ENCODE data around the gene FHAD1.

The FHAD1 gene

DNA sequence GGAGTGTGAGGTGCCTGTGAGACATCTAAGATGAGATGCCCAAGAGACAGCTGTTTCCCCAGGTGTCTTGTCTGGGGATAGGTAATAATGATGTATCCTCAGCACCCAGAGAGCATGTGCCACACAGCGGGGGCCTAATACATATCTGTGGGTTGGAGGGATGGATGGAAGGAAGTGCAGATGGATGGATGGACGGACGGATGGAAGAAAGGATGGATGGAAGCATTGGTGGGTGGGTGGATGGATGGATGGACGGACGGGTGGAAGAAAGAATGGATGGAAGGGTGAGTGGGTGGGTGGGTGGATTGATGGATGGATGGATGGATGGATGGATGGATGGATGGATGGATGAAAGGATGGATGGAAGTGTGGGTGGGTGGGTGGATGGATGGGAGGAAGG lies 84.2 kb downstream of the FHAD1 start:
- no peak for DNase-seq

DNA sequence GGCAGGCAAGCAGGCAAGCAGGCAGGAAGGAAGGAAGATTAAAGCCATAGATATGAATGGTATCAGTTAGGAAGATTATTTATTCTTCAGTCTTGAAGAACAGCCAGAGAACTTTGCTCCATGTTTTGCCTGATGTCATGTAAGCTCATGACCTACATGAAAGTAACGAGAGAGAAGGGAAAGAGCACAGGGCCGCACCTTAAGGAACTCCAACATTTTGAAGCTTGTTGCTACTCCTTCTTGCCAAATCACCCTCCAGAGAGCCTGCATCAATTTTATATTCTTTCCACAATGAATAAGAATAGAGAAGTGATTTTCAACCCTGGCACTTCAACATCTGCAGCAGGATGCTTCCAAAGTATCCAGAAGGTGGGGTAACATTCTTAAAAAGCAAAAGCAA lies 84.7 kb downstream of the FHAD1 start:
- DNase-seq, result no peak

DNA sequence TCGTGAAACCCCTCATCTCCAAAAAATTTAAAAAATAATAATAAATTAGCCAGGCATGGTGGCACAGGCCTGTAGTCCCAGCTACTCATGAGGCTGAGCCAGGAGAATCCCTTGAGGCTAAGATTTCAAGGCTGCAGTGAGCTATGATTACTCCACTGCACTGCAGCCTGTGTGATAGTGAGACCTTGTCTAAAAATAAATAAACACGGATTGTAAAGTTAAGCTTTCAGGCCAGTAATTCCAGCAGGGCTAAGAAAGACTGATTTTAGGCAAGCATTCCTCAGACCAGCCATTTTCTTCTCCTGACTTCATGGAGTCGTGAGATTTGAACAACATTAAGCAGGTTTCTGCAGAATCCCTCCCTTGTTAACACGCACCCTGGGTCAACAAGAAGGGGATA lies 85.5 kb downstream of the FHAD1 start:
- DNase-seq, result no peak

DNA sequence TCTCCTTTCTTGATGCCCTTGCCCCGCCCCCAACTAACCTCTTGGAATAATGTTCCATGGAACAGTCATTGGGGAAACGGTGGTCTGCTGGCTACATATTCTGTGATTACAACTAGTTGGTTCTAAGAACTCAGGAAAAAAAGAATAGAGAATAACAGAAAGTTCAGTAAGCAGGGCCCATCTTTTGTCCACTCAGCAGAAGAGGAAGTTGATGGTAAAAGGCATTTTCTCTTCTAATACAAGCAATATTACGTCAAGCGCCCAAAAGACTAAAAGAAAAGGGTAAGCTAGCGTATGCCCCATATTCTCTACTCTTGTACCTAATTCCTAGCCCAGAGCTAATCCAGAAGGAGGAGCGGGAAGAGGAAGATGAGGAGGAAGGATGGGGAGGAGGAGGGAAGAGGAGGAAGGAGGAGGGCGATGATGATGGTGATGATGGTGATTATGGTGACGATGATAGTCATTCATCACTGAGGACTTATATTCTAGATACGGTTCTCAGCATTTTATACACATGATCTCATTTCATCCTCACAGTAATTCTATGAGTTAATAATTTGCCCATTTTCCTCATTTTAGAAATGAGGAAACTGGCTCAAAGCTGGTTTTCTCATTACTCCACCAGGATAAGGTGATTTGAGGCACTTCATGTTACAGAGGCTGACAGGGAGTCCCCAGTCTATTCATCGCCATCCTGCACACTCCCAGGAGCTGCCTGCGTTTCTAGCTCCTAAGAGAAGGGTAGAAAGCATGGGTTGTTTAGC lies 86.1 kb downstream of the FHAD1 start:
- no peak for DNase-seq

DNA sequence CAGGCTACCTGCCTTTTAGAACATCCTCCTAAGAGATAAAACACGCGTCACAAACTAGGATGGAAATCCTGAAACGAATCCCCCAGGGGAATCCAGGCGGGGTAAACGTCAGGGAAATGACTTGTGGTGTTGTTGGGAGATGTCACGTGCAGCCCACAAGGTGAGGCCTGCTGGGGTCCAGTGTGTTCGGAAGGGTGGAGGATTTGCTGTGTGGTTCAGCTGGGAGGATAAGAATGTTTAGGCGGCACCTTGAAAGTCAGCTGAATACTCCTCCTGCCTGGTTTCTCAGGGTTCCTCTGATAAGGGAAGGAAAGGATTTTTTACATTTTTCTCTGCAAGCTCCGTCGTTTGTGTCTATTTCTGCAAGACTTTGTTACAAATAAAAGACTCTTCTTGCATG lies 88.0 kb downstream of the FHAD1 start:
- no peak for DNase-seq

DNA sequence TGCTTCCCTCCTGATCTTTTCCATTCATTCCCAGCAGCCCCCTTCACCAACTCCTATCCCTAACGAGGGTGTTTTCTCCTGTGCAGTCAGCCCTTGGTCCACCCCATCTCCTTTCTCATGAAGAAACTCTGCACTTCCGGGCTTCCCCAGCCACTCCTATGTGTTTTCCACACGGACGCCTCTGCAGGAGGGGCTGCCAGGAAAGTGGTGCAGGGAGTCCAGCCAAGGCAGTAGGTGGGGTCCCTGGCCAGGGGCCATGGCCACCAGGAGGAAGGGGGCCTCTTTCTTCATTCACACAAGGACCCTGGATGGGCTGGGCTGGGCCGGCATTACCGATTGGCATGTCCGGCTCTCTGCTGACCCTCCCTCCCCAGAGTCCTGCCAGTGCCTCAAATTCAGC lies 89.8 kb downstream of the FHAD1 start:
- no peak for DNase-seq

DNA sequence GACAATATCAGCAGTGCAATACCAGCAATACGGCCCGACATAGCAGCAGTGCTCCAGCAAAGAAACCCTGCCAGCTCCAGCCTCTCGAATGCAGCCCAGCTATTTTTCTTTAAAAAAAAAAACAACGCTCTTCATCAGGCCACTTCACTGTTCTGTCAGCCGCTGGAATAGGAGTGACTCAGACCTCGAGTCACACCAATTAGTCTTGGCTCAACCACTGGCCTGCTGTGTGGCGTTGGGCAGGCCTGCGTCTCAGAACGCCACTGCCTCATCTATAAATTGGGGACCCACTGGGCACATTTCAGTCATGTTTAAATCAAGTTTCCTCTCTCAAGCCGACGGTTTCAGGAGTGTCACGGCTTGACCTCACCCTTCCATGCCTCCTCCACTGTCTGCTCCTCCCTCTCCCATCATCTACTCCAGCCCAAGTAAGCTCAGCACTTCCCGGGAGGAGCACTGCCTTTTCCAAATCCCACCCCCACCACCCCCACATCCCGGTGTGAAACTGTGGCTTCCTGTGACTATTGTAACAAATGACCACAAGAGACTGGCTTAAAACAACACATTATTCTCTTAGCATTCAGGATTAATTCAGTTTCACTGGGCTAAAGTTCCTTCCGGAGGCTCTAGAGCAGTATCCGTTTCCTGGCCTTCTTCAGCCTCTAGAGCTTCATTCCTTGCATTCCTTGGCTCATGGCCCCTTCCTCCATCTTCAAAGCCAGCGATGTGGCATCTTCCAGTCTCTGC lies 90.8 kb downstream of the FHAD1 start:
- DNase-seq, result no peak

DNA sequence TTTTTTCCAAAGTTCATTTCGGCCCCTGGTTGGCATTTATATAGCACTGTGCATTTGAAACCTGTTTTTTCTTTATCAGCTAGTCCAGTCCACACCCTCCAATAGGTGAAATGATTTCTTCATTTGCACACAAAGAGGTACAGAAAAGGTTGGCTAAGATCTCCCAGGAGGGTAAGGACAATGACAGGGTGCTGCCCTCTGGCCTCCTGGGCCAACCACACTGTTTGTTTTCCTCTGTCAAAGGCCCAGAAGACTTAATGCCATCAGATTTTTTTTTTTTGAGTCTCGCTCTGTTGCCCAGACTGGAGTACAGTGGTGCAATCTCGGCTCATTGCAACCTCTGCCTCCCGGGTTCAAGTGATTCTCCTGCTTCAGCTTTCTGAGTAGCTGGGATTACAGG lies 92.5 kb downstream of the FHAD1 start:
- no peak for DNase-seq

DNA sequence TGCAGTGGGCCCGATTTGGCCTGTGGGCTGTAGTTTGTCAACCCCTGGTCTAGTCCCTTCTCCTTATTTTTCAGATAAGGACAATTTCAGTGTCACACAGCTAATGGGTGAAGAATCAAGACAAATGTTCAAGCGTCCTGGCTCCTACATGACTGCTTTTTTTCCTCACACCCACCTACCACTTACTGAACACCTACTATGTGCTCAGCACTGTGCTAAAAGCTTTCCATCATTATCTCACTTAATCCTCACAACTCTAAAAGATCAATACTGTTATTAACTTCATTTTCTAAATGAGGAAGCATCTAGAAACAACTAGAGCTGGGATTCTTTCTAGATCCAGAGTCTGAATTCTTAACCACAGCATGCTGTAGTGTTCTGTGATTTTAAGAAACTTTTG lies 94.2 kb downstream of the FHAD1 start:
- DNase-seq, result no peak

DNA sequence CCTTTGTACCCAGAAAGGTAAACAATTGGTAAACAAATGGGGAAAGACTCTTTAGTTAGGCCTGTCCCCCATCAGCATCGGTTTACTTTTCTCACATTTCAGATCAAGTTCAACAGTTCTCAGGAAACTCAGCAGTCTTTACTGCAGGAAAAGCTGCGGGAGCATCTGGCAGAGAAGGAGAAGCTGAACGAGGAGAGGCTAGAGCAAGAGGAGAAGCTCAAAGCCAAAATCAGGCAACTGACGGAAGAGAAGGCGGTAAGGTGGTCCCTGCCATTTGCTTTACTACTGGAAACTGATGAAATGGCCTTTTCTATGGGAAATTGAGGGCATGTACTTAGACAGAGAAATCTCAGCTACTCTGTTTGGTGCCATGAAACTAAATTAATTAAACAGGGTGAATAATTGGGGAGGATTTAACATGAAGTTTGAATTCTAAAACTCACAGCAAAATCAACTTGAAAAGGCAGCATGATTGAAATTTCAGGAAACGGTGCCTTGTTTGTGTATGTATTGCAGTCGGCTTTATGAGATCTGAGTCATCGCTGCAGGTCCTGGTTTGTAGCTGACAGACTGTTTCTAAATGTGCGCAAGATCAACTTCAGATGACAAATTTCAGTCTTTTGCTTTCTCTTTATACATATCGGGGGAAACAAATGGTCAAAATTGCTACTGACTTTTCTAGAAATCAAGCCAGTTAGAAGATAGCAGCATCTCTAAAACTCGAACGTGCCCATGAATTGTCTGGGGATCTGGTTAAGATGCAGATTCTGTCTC lies 94.8 kb downstream of the FHAD1 start:
- DNase-seq, result no peak

DNA sequence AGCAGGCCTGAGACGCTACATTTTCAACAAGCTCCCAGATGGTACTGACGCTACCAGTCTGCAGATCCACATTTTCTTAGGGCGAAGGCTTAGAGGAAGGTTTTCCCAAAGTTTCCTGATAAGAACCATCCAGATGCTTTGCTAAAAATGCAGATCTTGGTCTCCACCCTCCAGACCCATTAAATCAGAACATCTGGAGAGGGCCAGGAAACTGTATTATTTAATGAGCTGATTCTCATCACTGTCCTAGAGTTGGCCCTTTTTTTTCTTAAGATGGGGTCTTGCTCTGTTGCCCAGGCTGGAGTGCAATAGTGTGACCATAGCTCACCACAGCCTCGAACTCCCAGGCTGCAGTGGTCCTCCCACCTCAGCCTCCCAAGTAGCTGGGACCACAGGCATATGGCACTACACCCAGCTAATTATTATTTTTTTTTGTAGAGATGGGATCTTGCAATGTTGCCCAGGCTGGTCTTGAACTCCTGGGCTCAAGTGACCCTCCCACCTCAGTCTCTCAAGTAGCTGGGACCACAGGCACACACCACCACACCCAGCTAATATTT lies 95.5 kb downstream of the FHAD1 start:
- DNase-seq, result no peak

DNA sequence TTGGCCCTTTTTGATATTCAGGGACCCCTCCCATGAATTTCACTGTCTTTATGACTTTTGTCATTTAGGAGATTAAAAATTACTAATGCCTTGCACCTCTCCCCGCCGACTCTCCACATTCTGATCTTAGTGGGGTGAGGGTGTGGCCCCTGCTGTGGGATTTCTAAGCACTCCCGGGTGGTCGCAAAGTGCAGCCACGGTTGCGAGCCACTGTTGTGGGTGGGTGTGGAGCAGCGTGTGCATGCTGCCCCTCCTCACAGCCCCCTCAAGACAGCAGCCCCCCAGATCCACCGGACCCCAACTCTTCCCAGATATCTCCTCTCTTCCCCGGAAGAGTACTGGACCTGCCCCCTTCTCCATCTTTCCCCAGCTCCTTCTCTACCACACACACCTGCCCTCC lies 96.1 kb downstream of the FHAD1 start:
- DNase-seq, result no peak

DNA sequence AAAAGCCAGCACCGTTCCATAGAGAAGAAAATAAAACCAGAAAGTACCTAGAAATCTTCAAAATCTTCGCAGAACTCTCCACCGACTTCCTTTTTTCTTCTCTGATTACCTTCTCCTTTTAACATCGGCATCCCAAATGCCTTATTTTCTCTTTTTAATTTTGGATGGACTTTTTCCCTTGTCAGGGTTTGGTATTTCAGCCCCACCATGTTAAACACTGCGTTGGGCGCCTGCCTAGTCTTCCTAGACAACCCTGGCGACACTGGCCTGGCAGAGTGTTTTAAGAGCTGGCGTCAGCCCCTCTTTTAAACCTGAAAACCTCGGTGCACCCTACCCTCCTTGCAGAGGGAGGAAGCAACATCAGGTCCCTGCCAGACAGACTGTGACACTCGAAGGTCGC lies 96.7 kb downstream of the FHAD1 start:
- no peak for DNase-seq

DNA sequence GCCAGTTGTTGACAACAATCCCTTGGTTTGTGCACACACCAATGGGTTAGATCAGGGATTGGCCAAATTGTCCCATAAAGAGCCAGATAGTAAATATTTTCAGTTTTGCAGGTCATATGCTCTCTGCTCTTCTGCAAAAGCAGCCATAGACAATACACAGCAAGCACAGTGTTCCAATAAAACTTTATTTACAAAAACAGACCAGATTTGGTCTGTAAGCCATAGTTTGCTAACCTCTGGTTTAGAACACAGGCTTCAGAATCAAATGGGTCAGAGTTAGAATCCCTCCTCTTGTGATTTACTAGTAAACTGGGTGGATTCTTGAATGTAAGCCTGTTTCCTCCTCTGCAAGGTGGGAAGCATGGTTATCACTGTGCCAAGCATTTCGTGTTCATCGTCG lies 97.4 kb downstream of the FHAD1 start:
- no peak for DNase-seq

DNA sequence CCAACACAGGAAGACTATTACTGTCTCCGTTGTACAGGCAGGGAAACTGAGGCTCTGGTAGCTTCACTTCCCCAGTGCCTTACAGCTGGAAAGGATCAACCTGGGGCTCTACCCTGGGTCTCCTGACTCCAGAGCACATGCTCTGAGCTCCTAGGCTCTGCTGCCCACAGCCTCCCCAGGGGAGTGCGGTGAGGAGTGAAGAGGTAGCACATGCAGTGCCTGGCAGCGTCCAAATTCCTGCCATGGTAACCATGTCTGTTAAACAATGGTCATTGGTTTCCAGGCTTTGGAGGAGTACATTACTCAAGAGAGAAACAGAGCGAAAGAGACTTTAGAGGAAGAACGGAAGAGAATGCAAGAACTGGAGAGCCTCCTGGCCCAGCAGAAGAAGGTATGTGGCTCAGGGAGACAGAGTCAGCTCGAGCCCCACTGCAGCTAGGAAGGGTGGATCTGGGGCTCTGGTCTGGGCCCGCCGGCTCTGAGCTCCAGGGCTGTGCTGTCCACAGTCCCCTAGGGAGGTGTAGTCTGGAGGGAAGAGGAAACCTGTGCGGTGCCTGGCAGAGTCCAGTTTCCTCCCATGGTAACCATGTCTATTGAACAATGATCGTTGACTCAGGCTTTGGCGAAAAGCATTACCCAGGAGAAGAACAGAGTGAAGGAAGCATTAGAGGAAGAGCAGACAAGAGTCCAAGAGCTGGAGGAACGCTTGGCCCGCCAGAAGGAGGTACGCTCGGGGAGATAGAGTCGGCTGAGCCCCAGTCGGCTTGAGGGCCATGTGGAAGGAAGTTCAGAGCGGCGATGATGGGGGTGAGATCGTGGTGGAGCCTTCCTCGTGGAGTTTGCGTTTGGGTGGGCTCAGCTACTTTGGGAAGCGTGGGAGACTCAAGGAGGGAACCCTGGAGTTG lies 98.0 kb downstream of the FHAD1 start:
- DNase-seq, result peak; percentile 82

DNA sequence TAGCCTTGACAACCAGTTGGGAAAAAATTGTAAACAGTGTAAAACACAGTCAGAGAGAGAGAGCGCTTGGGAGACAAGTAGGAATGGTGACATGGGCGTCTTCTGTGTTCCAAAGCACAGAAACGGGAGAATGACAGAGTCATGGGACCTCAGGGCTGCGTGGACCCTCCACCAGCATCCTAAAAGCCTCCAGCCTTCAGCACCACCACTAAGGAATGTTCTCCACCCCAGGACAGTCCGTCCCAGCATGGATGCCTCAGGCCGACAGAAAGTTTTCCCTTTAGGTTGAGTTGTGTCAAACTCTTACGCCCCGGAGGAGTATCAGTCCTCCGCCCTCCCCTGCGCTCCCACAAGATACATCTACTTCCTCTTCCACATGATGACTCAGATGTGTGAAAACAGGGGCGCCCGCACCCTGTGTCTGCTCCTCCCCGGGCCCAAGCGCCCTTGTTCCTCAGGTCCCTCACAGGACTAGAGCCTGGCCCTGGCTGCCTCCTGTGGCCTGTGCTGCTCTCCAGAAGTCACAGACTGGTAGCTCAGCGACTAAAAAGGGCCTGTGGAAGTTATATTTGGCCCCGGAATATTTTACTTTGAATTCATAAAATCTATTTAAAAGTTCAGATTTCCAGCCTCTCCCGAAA lies 98.8 kb downstream of the FHAD1 start:
- no peak for DNase-seq

DNA sequence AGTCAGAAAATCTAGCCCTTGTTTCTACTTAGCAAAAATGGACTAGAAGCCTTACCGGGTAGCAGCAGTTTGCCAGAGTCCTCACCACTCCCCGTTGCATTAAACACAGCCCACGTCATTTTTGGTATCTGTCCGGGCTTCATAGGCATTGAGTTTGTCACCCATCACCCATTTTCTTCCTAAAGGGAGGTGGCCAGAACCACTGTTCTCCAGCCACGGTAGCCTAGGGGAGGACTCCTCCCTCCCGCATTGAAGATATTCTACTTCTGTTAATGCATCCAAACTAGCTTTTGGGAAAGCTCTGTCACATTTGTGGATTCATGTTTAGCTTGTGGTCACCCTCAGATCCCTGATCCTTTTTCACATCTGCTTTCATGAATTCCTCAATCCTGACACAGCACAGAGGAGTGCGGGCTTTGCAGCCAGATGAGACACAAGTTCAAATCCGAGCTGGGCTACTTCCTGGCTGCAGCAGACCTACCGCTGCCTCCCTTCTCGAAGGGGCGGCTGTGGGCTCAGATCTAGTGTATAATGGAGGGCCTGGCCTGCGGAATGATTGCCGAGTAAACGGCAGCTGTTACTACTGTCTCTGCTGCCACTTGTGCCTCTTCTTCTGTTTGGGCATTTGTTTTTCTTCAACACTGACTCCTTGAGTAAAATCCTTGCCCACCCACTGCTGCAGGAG lies 99.5 kb downstream of the FHAD1 start:
- DNase-seq, result no peak

DNA sequence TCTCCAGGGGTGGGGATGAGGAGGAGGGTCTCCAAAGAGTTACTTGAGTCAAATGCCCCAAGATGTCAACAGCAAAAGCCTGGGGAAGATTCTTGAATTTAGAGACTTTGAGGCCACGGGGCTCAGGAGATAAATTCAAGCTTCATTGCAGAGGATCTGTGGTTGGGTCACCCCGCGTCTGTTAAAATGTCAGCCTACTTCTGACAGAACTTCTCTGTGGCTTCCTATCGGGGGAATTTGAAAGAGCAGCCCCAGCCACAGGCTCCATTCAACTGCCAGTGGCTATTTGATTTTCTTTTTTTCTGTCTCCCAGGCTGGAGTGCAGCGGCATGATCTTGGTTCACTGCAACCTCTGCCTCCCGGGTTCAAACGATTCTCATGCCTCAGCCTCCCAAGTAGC lies 100.2 kb downstream of the FHAD1 start:
- no peak for DNase-seq

DNA sequence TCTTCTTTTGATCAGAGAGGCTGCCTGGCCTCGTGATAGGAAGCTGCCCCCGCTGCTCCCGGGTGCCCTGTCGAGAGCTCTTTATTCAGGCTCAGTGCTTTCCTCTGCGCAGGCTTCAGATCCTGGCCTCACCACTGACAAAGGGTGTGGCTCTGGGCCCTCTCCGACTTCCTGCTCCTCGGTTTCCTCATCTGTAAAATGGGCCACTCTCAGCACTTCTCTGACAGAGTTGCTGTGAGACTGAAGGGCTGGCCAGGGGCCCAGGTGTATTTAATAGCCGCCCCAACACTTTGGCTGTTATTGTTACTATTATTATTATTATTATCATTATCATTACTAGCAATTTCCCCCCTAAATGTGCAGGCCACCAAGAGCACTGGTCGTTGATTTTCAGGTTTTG lies 101.6 kb downstream of the FHAD1 start:
- no peak for DNase-seq

DNA sequence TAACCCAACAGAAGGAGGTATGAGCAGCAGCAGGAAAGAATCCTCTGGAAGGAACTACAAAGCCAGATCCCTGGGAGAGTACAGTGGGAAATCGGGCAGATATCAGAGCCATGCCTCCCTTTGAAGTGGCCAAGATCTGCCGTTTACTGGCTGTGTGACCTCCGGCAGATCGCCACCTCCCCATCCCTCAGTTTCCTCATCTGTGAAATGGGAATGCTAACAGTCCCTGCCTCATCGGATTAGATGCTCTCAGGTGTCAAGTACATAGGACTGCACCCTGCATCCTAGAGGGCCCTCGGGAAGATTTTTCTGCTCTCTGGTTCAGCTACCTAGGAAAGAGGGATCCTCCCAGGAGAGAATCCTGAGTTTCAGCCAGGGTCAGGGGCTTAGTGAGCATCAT lies 102.1 kb downstream of the FHAD1 start:
- no peak for DNase-seq

DNA sequence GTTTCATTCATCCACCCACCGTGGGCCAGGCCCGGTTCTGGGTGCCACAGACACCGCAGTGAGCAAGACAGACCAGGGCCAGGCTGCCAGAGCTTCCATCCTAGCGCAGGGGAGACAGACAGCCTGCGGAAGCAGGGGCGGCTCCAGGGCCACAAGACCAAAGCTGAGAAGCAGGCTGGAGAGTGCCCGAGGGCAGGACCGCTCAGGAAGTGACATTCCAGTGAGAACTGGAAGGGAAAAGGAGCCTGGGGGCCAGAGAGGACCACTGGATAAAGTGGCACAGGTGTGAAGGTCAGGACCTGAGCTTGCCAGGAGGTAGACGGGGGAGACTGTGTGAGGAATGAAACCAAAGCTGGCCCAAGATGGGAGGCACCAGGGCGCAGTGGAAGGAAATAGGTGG lies 103.1 kb downstream of the FHAD1 start:
- DNase-seq, result no peak

Data from NCI-H2107 (cell line).